Activated CD8-positive, alpha-beta memory T cell treated with anti-CD3 and anti-CD28 coated beads for 36 hours (primary cell): Measurements from ENCODE around the gene CASZ1. TPM values are rescaled to one million over a fixed set of nuclear protein-coding genes. Genes with fewer than 3 reads are reported as not detected.

Source experiments
- CTCF ChIA-PET: fragments of 350-600 bp; sonication (Branson Sonifier 250); formaldehyde crosslinking; loops from one replicate; lab custom pipeline; 2021; ENCODE audit warnings: antibody characterized with exemption; lab: Charles Lee
- POLR2A ChIA-PET: fragments of 350-600 bp; sonication (Branson Sonifier 250); formaldehyde crosslinking; loops from one replicate; lab custom pipeline; 2021; ENCODE audit warnings: antibody characterized with exemption; lab: Charles Lee
- total RNA-seq, 2 experiments: library from RNA; stranded (reverse); gene quantifications; one replicate each; pipeline ENCODE4 v1.2.3, GENCODE V29; 2021

CASZ1 gene
- 1 to 10 TPM; 2.4 to 3.7 TPM for total RNA-seq

GRCh38 chr1:10796029-10796944 is at the start of gene CASZ1:
Gene CASZ1, minus strand, starts transcription at chr1:10796646. Its CDS starts 102,757 bp downstream, at chr1:10693889.
- CTCF ChIA-PET, result no interaction called here
- POLR2A ChIA-PET, result interaction anchor here (0.6 kb wide), 1 partner anchor 33 kb away, joined by 4 read pairs; no protein-coding TSS in a partner anchor

GRCh38 chr1:10843697-10844096 is 47.3 kb upstream of the CASZ1 start:
- POLR2A ChIA-PET, result no interaction called here
- CTCF ChIA-PET, result no interaction called here

- ChIA-PET POLR2A (no interaction called here), CTCF (no interaction called here)
Measured at GRCh38 chr1:10841118-10841517, 44.7 kb upstream of the CASZ1 start.

- ChIA-PET CTCF (no interaction called here), POLR2A (no interaction called here)
Measured at GRCh38 chr1:10839188-10839770, 42.8 kb upstream of the CASZ1 start.

- ChIA-PET POLR2A (no interaction called here), CTCF (no interaction called here)
Measured at GRCh38 chr1:10838541-10838940, 42.1 kb upstream of the CASZ1 start.

- CTCF ChIA-PET, result no interaction called here
- POLR2A ChIA-PET, result no interaction called here
Measured at GRCh38 chr1:10836726-10837125, 40.3 kb upstream of the CASZ1 start.

- CTCF ChIA-PET, result no interaction called here
- POLR2A ChIA-PET, result no interaction called here
Measured at GRCh38 chr1:10835822-10836421, 39.5 kb upstream of the CASZ1 start.

GRCh38 chr1:10835421-10835820 is 39.0 kb upstream of the CASZ1 start:
- CTCF ChIA-PET, result no interaction called here

GRCh38 chr1:10834770-10835412 is 38.4 kb upstream of the CASZ1 start:
- CTCF ChIA-PET, result interaction anchor here (0.5 kb wide), 1 partner anchor 761 kb away, joined by 3 read pairs; no protein-coding TSS in a partner anchor
- POLR2A ChIA-PET, result no interaction called here

More at GRCh38 chr1:10835421-10835820, 39.0 kb upstream of the CASZ1 start:
- POLR2A ChIA-PET, result no interaction called here

- ChIA-PET POLR2A (no interaction called here), CTCF (interaction anchor here (0.5 to 0.6 kb wide), 2 partner anchors 762 to 1354 kb away, joined by 3 read pairs; no protein-coding TSS in a partner anchor)
Measured at GRCh38 chr1:10833630-10834557, 37.4 kb upstream of the CASZ1 start.

- ChIA-PET POLR2A (no interaction called here), CTCF (no interaction called here)
Measured at GRCh38 chr1:10832703-10833102, 36.3 kb upstream of the CASZ1 start.

- POLR2A ChIA-PET, result no interaction called here
- CTCF ChIA-PET, result no interaction called here
Measured at GRCh38 chr1:10830961-10831668, 34.7 kb upstream of the CASZ1 start.

- CTCF ChIA-PET, result no interaction called here
- POLR2A ChIA-PET, result no interaction called here
Measured at GRCh38 chr1:10829965-10830515, 33.6 kb upstream of the CASZ1 start.

- ChIA-PET CTCF (no interaction called here), POLR2A (interaction anchor here (0.5 kb wide), 1 partner anchor 32 kb away, joined by 4 read pairs; no protein-coding TSS in a partner anchor)
Measured at GRCh38 chr1:10829067-10829818, 32.8 kb upstream of the CASZ1 start.

GRCh38 chr1:10827377-10828333 is 31.2 kb upstream of the CASZ1 start:
- CTCF ChIA-PET, result interaction anchor here (0.6 kb wide), 1 partner anchor 141 kb away, joined by 3 read pairs; no protein-coding TSS in a partner anchor
- POLR2A ChIA-PET, result no interaction called here

GRCh38 chr1:10825592-10825991 is 29.1 kb upstream of the CASZ1 start:
- ChIA-PET CTCF (no interaction called here), POLR2A (no interaction called here)
